PC-9 (cell line): ENCODE measurements around the gene UFD1. TPM values are rescaled to one million over a fixed set of nuclear protein-coding genes. Genes with fewer than 3 reads are reported as not detected.

Experiments
- BruUV-seq: library from RNA; stranded (reverse); fragments of 400-500 nt; replicated peaks from 2 replicates; lab custom pipeline; 2021; lab: Mats Ljungman, UMichigan
- CTCF ChIA-PET: fragments of 300-600 bp; sonication (Branson Sonifier 250); formaldehyde crosslinking; loops from one replicate; lab custom pipeline; 2022; ENCODE audit warnings: antibody characterized with exemption; lab: Charles Lee
- POLR2A ChIA-PET: fragments of 300-600 bp; sonication (Branson Sonifier 250); formaldehyde crosslinking; loops from one replicate; lab custom pipeline; 2022; ENCODE audit warnings: antibody characterized with exemption; ENCODE audit not compliant: unreplicated experiment; lab: Charles Lee
- DNase-seq, 2 experiments: peaks; one replicate each; pipeline versions ENCODE4 v3.0.0 to v3.0.0-alpha.2; 2015 to 2022; ENCODE audit warnings: mixed read lengths in 1 of 2
- H2AFZ ChIP-seq: fragments of 200-600 bp; sonication (generic); 2 replicates; pipeline ENCODE4 v1.8.1; 2017; ENCODE audit warnings: antibody characterized with exemption
- H3F3A ChIP-seq: fragments of 200-600 bp; sonication (generic); 2 replicates; pipeline ENCODE4 v1.8.1; 2017; ENCODE audit warnings: antibody characterized with exemption, mild to moderate bottlenecking, low read depth; ENCODE audit not compliant: insufficient read depth
- H3K27ac ChIP-seq: fragments of 200-600 bp; sonication (generic); 2 replicates; pipeline ENCODE4 v1.6.1; 2016; ENCODE audit warnings: mixed run types
- H3K27me3 ChIP-seq: fragments of 200-600 bp; sonication (generic); 2 replicates; pipeline ENCODE4 v1.6.1; 2016; ENCODE audit warnings: low read depth, mixed run types; ENCODE audit not compliant: insufficient read depth
- H3K36me3 ChIP-seq: fragments of 200-600 bp; sonication (generic); 2 replicates; pipeline ENCODE4 v1.6.1; 2016; ENCODE audit warnings: low read depth, mixed run types
- H3K4me1 ChIP-seq: fragments of 200-600 bp; sonication (generic); replicated peaks from 2 replicates; pipeline ENCODE4 v1.6.1; 2016; ENCODE audit warnings: mixed run types; ENCODE audit not compliant: insufficient read depth
- H3K4me2 ChIP-seq: fragments of 200-600 bp; sonication (generic); 2 replicates; pipeline ENCODE4 v1.6.1; 2017; ENCODE audit warnings: mixed run types
- H3K4me3 ChIP-seq: fragments of 200-600 bp; sonication (generic); 2 replicates; pipeline ENCODE4 v1.6.1; 2016; ENCODE audit warnings: mixed run types
- H3K79me2 ChIP-seq: fragments of 200-600 bp; sonication (generic); 2 replicates; pipeline ENCODE4 v1.6.1; 2017; ENCODE audit warnings: low read depth, mixed run types
- H3K9me2 ChIP-seq: fragments of 200-600 bp; sonication (generic); 2 replicates; pipeline ENCODE4 v1.8.1; 2017; ENCODE audit warnings: mild to moderate bottlenecking; ENCODE audit not compliant: insufficient read depth
- H3K9me3 ChIP-seq: fragments of 200-600 bp; sonication (generic); 2 replicates; pipeline ENCODE4 v1.8.1; 2016; ENCODE audit warnings: low read depth; ENCODE audit not compliant: insufficient read depth
- H4K20me1 ChIP-seq: fragments of 200-600 bp; sonication (generic); 2 replicates; pipeline ENCODE4 v1.8.1; 2017; ENCODE audit not compliant: insufficient read depth
- EZH2 ChIP-seq: fragments of 200-600 bp; sonication (generic); IDR thresholded peaks from 2 replicates; pipeline ENCODE4 v1.8.0; 2017; ENCODE audit warnings: antibody characterized with exemption, low read depth
- intact Hi-C: fragments of 100-400 bp; cut with micrococcal nuclease; formaldehyde crosslinking; loops from one replicate; pipeline ENCODE4 v1.10.0; 2022; ENCODE audit not compliant: unreplicated experiment
- total RNA-seq: library from RNA; stranded (reverse); gene quantifications from 2 replicates; pipeline ENCODE4 v1.2.3, GENCODE V29; 2021
- TF ChIP-seq, protein P1 (sequence below): fragments of 200-600 bp; sonication (generic); conservative IDR thresholded peaks from 2 replicates; pipeline ENCODE4 v1.6.1; 2017; ENCODE audit warnings: mixed run types, antibody characterized with exemption, mild to moderate bottlenecking, moderate library complexity

UFD1 gene
- total RNA-seq, 1 experiment from 2014 or later, result 66.9 TPM

DNA sequence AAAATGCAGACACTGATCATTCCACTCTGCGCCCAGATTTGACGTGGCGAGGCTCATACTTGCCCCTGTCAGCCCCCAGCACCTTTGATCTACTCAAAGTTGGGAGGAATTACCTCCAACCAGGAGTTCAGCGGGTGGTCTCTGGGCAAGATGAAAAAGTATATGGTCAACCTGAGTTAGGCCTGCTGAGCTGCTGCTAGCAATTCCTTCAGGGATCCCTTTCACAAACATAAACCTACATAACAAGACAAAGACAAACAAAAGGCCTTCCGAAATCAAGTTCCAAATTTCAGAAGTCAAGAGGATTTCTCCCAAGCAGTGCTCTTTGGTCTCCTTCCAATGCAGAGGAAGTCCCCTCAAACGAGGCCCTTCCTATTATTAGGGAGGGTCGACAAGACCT is 24.4 kb upstream of the UFD1 start:
- intact Hi-C loops, result no loop called here
- POLR2A ChIA-PET, result no interaction called here
- no peak for TF ChIP-seq EZH2
- TF ChIP-seq, protein P1, sequence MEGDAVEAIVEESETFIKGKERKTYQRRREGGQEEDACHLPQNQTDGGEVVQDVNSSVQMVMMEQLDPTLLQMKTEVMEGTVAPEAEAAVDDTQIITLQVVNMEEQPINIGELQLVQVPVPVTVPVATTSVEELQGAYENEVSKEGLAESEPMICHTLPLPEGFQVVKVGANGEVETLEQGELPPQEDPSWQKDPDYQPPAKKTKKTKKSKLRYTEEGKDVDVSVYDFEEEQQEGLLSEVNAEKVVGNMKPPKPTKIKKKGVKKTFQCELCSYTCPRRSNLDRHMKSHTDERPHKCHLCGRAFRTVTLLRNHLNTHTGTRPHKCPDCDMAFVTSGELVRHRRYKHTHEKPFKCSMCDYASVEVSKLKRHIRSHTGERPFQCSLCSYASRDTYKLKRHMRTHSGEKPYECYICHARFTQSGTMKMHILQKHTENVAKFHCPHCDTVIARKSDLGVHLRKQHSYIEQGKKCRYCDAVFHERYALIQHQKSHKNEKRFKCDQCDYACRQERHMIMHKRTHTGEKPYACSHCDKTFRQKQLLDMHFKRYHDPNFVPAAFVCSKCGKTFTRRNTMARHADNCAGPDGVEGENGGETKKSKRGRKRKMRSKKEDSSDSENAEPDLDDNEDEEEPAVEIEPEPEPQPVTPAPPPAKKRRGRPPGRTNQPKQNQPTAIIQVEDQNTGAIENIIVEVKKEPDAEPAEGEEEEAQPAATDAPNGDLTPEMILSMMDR, result no peak
- no peaks in the 10 kb centered on the region for H4K20me1 ChIP-seq
- no peaks in the 10 kb centered on the region for H3K4me1 ChIP-seq
- no peaks in the 10 kb centered on the region for H3K27me3 ChIP-seq
- no peaks in the 10 kb centered on the region for H3K9me2 ChIP-seq
- CTCF ChIA-PET, result interaction anchor here (0.6 kb wide), 1 partner anchor 425 kb away, joined by 6 read pairs; no protein-coding TSS in a partner anchor
- no peak overlapping the region for H3K27ac ChIP-seq
- DNase-seq, result no peak
- no peaks in the 10 kb centered on the region for H3K36me3 ChIP-seq
- no TSS peak for BruUV-seq
- no peak overlapping the region for H3K4me3 ChIP-seq
- no peak overlapping the region for H3K4me2 ChIP-seq
- H3K9me3 ChIP-seq, result no peaks in the 10 kb centered on the region
- H3K79me2 ChIP-seq, result no peaks in the 10 kb centered on the region
- no peak overlapping the region for H2AFZ ChIP-seq
- H3F3A ChIP-seq, result no peaks in the 10 kb centered on the region

DNA sequence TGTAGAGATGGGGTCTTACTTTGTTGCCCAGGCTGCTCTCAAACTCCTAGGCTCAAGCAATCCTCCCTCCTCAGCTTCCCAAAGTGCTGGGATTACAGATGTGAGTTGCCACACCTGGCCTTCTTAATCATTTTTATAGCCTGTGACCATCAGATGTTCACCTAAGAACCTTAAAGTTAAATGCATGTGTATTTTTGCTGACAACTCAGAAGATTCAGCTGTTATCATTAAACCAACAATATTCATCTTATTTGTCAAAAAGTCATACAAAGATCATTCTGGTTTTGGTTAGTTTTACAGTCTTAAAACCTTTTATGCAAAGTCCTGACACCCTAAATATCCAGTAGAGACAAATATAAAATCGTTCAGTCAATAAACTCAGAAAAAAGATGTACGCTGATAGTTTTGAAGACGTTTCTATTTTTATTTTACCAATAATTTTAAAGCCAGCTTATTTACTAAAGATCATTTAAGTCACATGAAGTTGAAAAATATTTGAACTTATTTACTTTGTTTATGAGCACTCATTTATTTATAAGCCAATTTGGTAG is 23.0 kb upstream of the UFD1 start:
- H3K4me3 ChIP-seq, result no peak overlapping the region
- BruUV-seq, result no TSS peak
- no peaks in the 10 kb centered on the region for H3K27me3 ChIP-seq
- no peak overlapping the region for H3K27ac ChIP-seq
- ChIA-PET POLR2A (interaction anchor here (0.7 kb wide), 1 partner anchor 18 kb away, joined by 6 read pairs; no protein-coding TSS in a partner anchor), CTCF (no interaction called here)
- TF ChIP-seq, protein P1, result no peak
- TF ChIP-seq EZH2, result no peak
- no peaks in the 10 kb centered on the region for H3K79me2 ChIP-seq
- H3K9me2 ChIP-seq, result no peaks in the 10 kb centered on the region
- no peaks in the 10 kb centered on the region for H3K4me1 ChIP-seq
- H4K20me1 ChIP-seq, result no peaks in the 10 kb centered on the region
- no peaks in the 10 kb centered on the region for H3F3A ChIP-seq
- no peaks in the 10 kb centered on the region for H3K9me3 ChIP-seq
- H3K36me3 ChIP-seq, result no peaks in the 10 kb centered on the region
- H3K4me2 ChIP-seq, result no peak overlapping the region
- intact Hi-C loops, result no loop called here
- DNase-seq, result no peak
- H2AFZ ChIP-seq, result no peak overlapping the region

DNA sequence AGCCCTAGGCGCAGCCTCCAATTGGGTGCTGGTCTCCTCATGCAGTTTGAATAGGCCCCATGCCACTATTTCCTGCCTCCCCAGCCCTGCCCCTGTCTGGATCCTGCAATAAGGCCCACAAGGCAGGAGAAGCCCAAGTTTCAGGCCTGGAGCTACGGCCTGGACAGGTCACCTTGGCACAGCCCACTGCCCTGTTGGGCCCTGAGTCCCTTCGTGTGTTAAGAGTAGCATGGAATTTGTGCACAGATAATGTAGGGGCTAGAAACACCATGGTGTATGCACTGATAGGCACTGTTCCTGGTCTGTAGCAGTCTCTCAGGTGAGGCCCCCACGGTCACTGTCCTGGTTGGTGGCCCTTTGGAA is 20.9 kb upstream of the UFD1 start:
- intact Hi-C loops, result loop anchor here (5.0 kb wide), 1 partner anchor 127 kb away; no protein-coding TSS in a partner anchor
- Histone ChIP-seq H4K20me1 (no peaks in the 10 kb centered on the region), H3K79me2 (no peaks in the 10 kb centered on the region), H2AFZ (no peak overlapping the region), H3K4me3 (no peak overlapping the region), H3K27ac (no peak overlapping the region), H3K36me3 (no peaks in the 10 kb centered on the region), H3K9me3 (no peaks in the 10 kb centered on the region), H3K4me1 (no peaks in the 10 kb centered on the region), H3F3A (no peaks in the 10 kb centered on the region), H3K9me2 (no peaks in the 10 kb centered on the region), H3K27me3 (no peaks in the 10 kb centered on the region), H3K4me2 (no peak overlapping the region)
- ChIA-PET CTCF (no interaction called here), POLR2A (no interaction called here)
- no TSS peak for BruUV-seq
- TF ChIP-seq EZH2, result no peak
- TF ChIP-seq, protein P1, result no peak
- DNase-seq, result no peak
